ENCODE data around the gene LPIN2. TPM values are rescaled to one million over a fixed set of nuclear protein-coding genes. Genes with fewer than 3 reads are reported as not detected.
A peak's percentile ranks its signal among the peaks of the same experiment; 100 is the strongest.

Gene LPIN2
- total and polyA plus RNA-seq, 2 of the 13 experiments (the other 11 are each of a cell fraction or from before 2014, with no cell fraction given), result 46.0 to 119 TPM

GRCh38 chr18:2984703-2985261 lies 28.2 kb downstream of the LPIN2 start (continued):
- TF ChIP-seq, protein P1, sequence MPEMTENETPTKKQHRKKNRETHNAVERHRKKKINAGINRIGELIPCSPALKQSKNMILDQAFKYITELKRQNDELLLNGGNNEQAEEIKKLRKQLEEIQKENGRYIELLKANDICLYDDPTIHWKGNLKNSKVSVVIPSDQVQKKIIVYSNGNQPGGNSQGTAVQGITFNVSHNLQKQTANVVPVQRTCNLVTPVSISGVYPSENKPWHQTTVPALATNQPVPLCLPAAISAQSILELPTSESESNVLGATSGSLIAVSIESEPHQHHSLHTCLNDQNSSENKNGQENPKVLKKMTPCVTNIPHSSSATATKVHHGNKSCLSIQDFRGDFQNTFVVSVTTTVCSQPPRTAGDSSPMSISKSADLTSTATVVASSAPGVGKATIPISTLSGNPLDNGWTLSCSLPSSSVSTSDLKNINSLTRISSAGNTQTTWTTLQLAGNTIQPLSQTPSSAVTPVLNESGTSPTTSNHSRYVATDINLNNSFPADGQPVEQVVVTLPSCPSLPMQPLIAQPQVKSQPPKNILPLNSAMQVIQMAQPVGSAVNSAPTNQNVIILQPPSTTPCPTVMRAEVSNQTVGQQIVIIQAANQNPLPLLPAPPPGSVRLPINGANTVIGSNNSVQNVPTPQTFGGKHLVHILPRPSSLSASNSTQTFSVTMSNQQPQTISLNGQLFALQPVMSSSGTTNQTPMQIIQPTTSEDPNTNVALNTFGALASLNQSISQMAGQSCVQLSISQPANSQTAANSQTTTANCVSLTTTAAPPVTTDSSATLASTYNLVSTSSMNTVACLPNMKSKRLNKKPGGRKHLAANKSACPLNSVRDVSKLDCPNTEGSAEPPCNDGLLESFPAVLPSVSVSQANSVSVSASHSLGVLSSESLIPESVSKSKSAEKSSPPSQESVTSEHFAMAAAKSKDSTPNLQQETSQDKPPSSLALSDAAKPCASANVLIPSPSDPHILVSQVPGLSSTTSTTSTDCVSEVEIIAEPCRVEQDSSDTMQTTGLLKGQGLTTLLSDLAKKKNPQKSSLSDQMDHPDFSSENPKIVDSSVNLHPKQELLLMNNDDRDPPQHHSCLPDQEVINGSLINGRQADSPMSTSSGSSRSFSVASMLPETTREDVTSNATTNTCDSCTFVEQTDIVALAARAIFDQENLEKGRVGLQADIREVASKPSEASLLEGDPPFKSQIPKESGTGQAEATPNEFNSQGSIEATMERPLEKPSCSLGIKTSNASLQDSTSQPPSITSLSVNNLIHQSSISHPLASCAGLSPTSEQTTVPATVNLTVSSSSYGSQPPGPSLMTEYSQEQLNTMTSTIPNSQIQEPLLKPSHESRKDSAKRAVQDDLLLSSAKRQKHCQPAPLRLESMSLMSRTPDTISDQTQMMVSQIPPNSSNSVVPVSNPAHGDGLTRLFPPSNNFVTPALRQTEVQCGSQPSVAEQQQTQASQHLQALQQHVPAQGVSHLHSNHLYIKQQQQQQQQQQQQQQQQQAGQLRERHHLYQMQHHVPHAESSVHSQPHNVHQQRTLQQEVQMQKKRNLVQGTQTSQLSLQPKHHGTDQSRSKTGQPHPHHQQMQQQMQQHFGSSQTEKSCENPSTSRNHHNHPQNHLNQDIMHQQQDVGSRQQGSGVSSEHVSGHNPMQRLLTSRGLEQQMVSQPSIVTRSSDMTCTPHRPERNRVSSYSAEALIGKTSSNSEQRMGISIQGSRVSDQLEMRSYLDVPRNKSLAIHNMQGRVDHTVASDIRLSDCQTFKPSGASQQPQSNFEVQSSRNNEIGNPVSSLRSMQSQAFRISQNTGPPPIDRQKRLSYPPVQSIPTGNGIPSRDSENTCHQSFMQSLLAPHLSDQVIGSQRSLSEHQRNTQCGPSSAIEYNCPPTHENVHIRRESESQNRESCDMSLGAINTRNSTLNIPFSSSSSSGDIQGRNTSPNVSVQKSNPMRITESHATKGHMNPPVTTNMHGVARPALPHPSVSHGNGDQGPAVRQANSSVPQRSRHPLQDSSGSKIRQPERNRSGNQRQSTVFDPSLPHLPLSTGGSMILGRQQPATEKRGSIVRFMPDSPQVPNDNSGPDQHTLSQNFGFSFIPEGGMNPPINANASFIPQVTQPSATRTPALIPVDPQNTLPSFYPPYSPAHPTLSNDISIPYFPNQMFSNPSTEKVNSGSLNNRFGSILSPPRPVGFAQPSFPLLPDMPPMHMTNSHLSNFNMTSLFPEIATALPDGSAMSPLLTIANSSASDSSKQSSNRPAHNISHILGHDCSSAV (CRISPR knock-in tag; IDR thresholded peaks at IDR 0.05; ENCODE audit: borderline replicate concordance), result no peak
- TF ChIP-seq GATAD1 (CRISPR knock-in tag; IDR thresholded peaks at IDR 0.05) (peak; percentile 48), ZFP1 (CRISPR knock-in tag; IDR thresholded peaks at IDR 0.05) (peak; percentile 64; the same call in 1 of the 2 replicates), HOXA9 (CRISPR knock-in tag; IDR thresholded peaks at IDR 0.05; ENCODE audit: borderline replicate concordance) (no peak), KMT2A (CRISPR knock-in tag; IDR thresholded peaks at IDR 0.05) (peak; percentile 74; the same call in 1 of the 2 replicates), GATAD2A (CRISPR knock-in tag; IDR thresholded peaks at IDR 0.05) (peak; percentile 97), ARHGAP35 (CRISPR knock-in tag; IDR thresholded peaks at IDR 0.05; ENCODE audit: borderline replicate concordance) (no peak; the same call in 1 of the 2 replicates), ZFP36L2 (CRISPR knock-in tag; IDR thresholded peaks at IDR 0.05) (no peak), MAFF (IDR thresholded peaks at IDR 0.05; ENCODE audit: low read depth, low read length) (no peak), TRAFD1 (CRISPR knock-in tag; IDR thresholded peaks at IDR 0.05; ENCODE audit: borderline replicate concordance) (no peak), ZNF296 (CRISPR knock-in tag; conservative IDR thresholded peaks at IDR 0.05) (no peak), RARA (CRISPR knock-in tag; IDR thresholded peaks at IDR 0.05) (peak; percentile 96), NR2F1 (CRISPR knock-in tag; IDR thresholded peaks at IDR 0.05) (peak; percentile 75 to 97), SIX1 (CRISPR knock-in tag; IDR thresholded peaks at IDR 0.05; ENCODE audit: borderline replicate concordance) (0 out of 2 replicates have a peak, but pooled peaks have one; percentile 38), ZNF33A (CRISPR knock-in tag; IDR thresholded peaks at IDR 0.05; ENCODE audit: borderline replicate concordance) (no peak), FOXM1 (CRISPR knock-in tag; IDR thresholded peaks at IDR 0.05) (no peak)
- TF ChIP-seq, protein P2, sequence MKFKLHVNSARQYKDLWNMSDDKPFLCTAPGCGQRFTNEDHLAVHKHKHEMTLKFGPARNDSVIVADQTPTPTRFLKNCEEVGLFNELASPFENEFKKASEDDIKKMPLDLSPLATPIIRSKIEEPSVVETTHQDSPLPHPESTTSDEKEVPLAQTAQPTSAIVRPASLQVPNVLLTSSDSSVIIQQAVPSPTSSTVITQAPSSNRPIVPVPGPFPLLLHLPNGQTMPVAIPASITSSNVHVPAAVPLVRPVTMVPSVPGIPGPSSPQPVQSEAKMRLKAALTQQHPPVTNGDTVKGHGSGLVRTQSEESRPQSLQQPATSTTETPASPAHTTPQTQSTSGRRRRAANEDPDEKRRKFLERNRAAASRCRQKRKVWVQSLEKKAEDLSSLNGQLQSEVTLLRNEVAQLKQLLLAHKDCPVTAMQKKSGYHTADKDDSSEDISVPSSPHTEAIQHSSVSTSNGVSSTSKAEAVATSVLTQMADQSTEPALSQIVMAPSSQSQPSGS (CRISPR knock-in tag; IDR thresholded peaks at IDR 0.05), result peak; percentile 97

All from HepG2 (cell line).